Endothelial cell of umbilical vein (primary cell): ENCODE data around the gene ISG15. TPM values are rescaled to one million over a fixed set of nuclear protein-coding genes. Genes with fewer than 3 reads are reported as not detected.
"Not testable (repeated sequence)": the region's sequence is repeated elsewhere in the genome, so short reads cannot be mapped to it uniquely, and the experiment has no call there.

Experiments used
- BruUV-seq: library from RNA; stranded (reverse); fragments of 400-500 nt; replicated peaks from 2 replicates; lab custom pipeline; 2021; lab: Mats Ljungman, UMichigan
- CTCF ChIA-PET: fragments of 300-600, 350-600 bp; sonication (Branson Sonifier 250); formaldehyde crosslinking; loops from one replicate; lab custom pipeline; 2021; ENCODE audit warnings: antibody characterized with exemption, inconsistent platforms; lab: Charles Lee
- POLR2A ChIA-PET: fragments of 300-600, 350-600 bp; sonication (Branson Sonifier 250); formaldehyde crosslinking; loops from one replicate; lab custom pipeline; 2021; ENCODE audit warnings: antibody characterized with exemption, inconsistent platforms; lab: Charles Lee
- DNase-seq: peaks from one replicate; pipeline ENCODE4 v3.0.0-alpha.2; 2011; ENCODE audit warnings: low read depth, low spot score
- FAIRE-seq: peaks from 2 replicates; lab custom pipeline; 2011; peaks lifted over from hg19 to GRCh38; lab: Jason Lieb, UNC
- H2AFZ ChIP-seq: 2 replicates; pipeline ENCODE4 v1.6.0; 2012; ENCODE audit warnings: low read depth, low read length, control low read depth, inconsistent platforms
- H3K27ac ChIP-seq: 2 replicates; pipeline ENCODE4 v1.5.1; 2011; ENCODE audit warnings: low read depth, mild to moderate bottlenecking, control low read depth, low read length, moderate library complexity; ENCODE audit not compliant: insufficient read depth
- H3K27me3 ChIP-seq, 2 experiments: 2 replicates each; pipeline versions ENCODE4 v1.6.0 to v1.6.1; 2011; ENCODE audit warnings: low read length in 2 of 2, mixed read lengths in 1 of 2; ENCODE audit not compliant: control insufficient read depth in 2 of 2, insufficient read depth in 2 of 2
- H3K36me3 ChIP-seq, 2 experiments: 2 replicates in 1 of 2; 3 replicates in 1 of 2; pipeline ENCODE4 v1.5.1; 2011; ENCODE audit warnings: low read length in 2 of 2, mild to moderate bottlenecking in 1 of 2, moderate library complexity in 1 of 2; ENCODE audit not compliant: control insufficient read depth in 2 of 2, insufficient read depth in 2 of 2; ENCODE audit errors: extremely low read depth in 1 of 2
- H3K4me1 ChIP-seq: 3 replicates; pipeline ENCODE4 v1.5.1; 2011; ENCODE audit warnings: mild to moderate bottlenecking, low read length; ENCODE audit not compliant: control insufficient read depth, insufficient read depth; ENCODE audit errors: extremely low read depth
- H3K4me2 ChIP-seq: 2 replicates; pipeline ENCODE4 v1.6.1; 2011; ENCODE audit warnings: low read length, control low read depth, mixed read lengths; ENCODE audit not compliant: insufficient read depth
- H3K4me3 ChIP-seq, 3 experiments: fragments of 200-600 bp in 1 of 3; sonication (generic), shearing (Covaris generic) in 1 of 3; replicated peaks in 1 of 3; 2 replicates each; pipeline ENCODE4 v1.5.1; 2011 to 2016; ENCODE audit warnings: control low read depth in 3 of 3, low read length in 3 of 3, mild to moderate bottlenecking in 2 of 3, inconsistent platforms in 1 of 3, low read depth in 1 of 3, moderate library complexity in 1 of 3; ENCODE audit not compliant: insufficient read depth in 1 of 3
- H3K79me2 ChIP-seq: 2 replicates; pipeline ENCODE4 v1.6.0; 2012; ENCODE audit warnings: low read length, inconsistent platforms; ENCODE audit not compliant: control insufficient read depth, insufficient read depth
- H3K9ac ChIP-seq: replicated peaks from 2 replicates; pipeline ENCODE3; 2011; ENCODE audit warnings: low read length, control low read depth; ENCODE audit not compliant: insufficient read depth; ENCODE audit errors: extremely low read depth
- H3K9me1 ChIP-seq: replicated peaks from 3 replicates; pipeline ENCODE4 v1.6.0; 2011; ENCODE audit warnings: mild to moderate bottlenecking, low read length; ENCODE audit not compliant: control insufficient read depth, insufficient read depth; ENCODE audit errors: extremely low read depth
- H3K9me3 ChIP-seq: replicated peaks from 2 replicates; pipeline ENCODE4 v1.5.1; 2012; ENCODE audit warnings: low read length, inconsistent platforms; ENCODE audit not compliant: control insufficient read depth, insufficient read depth
- H4K20me1 ChIP-seq: replicated peaks from 2 replicates; pipeline ENCODE3; 2011; ENCODE audit warnings: mild to moderate bottlenecking, low read length; ENCODE audit not compliant: control insufficient read depth, insufficient read depth; ENCODE audit errors: extremely low read depth
- CTCF ChIP-seq, 2 donors: IDR thresholded peaks; 1 replicate in 1 of 2; 2 replicates in 1 of 2; pipeline ENCODE4 v1.5.1; 2011; ENCODE audit warnings: low read length in 2 of 2, mild to moderate bottlenecking in 2 of 2, moderate library complexity in 2 of 2, control low read depth in 1 of 2, inconsistent platforms in 1 of 2, low read depth in 1 of 2; ENCODE audit not compliant: insufficient read depth in 1 of 2; ENCODE audit errors: extremely low read depth in 1 of 2
- EZH2 ChIP-seq: IDR thresholded peaks from 2 replicates; pipeline ENCODE4 v1.6.1; 2012; ENCODE audit warnings: borderline replicate concordance, low read depth, mild to moderate bottlenecking, moderate library complexity, low read length, inconsistent platforms; ENCODE audit not compliant: severe bottlenecking
- FOS ChIP-seq: IDR thresholded peaks from 2 replicates; pipeline ENCODE4 v1.6.1; 2011; ENCODE audit warnings: mild to moderate bottlenecking, low read length, moderate library complexity, borderline replicate concordance; ENCODE audit not compliant: insufficient read depth
- GATA2 ChIP-seq: IDR thresholded peaks from 2 replicates; pipeline ENCODE4 v1.7.0; 2011; ENCODE audit warnings: low read depth, mild to moderate bottlenecking, moderate library complexity, mixed read lengths, low read length; ENCODE audit not compliant: insufficient read length, insufficient read depth
- MYC ChIP-seq: IDR thresholded peaks from one replicate; pipeline ENCODE4 v1.6.1; 2011; ENCODE audit warnings: mild to moderate bottlenecking, low read depth, low read length
- dilution Hi-C: fragments of 300-500 bp; cut with MboI; formaldehyde crosslinking; loops from one replicate; pipeline ENCODE4 v1.15.0; 2019; ENCODE audit warnings: low sequenced_read_pairs; ENCODE audit not compliant: extremely low pct_ligation_motif_present
- intact Hi-C: fragments of 100-400 bp; cut with micrococcal nuclease; formaldehyde crosslinking; loops from one replicate; pipeline ENCODE4 v1.10.0; 2022
- polyA plus RNA-seq, 4 experiments: library from polyadenylated mRNA; depleted of rRNA in 3 of 4; stranded (reverse) in 3 of 4; unstranded in 1 of 4; fragments of >200 nt; gene quantifications; 2 replicates each; pipeline versions ENCODE4 v1.2.1 to v1.2.3, GENCODE V29; 2011 to 2012; ENCODE audit warnings: missing spikeins in 1 of 4
- total RNA-seq: library from RNA; stranded (reverse); gene quantifications from 2 replicates; pipeline ENCODE4 v1.2.3, GENCODE V29; 2021

ISG15 gene
- total and polyA plus RNA-seq, 2 donors (not counting 3 experiments of a cell fraction or from before 2014, with no cell fraction given): 44.6 to 154 TPM

DNA sequence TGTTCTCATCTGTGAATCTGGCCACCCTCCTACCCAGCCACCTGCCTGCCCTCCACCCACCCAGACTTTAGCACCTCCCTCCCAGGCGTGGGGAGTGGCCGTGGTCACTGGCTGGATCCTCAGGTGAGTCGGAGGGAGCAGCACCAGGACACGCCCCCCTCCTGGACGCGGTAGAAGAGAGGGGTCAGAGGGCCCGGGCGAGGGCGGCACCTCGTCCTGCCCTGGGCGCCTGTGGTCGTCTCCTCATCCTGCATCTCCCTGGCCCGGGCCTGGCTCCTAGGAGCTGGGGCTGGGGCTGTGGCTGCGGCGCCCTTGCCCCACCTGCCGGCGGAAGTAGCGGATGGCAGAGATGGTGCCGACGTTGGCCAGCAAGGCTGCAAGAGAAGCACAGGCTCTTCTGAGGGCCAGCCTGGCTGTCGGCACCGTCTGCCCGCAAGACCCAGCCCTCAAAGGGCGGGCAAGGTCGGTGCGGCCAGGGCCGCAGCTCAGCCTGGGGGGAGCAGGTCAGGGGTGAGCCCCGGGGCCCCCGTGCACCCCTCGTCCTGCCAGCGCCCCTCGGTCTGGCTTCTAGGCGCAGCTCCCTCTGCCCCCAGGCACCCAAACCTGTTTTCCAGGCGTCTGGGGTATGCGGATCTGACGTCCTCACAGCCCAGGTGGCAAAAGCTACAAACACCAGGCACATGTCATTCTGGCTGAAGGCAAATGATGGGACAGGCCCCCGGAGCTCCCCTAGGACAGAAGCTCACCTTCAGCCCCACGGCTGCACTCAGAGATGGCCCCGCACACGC, 37.2 kb upstream of the ISG15 start:
- Histone ChIP-seq H3K27ac (no peak overlapping the region), H3K9me1 (no peaks in the 10 kb centered on the region), H3K36me3 (no peaks in the 10 kb centered on the region), H3K9me3 (no peaks in the 10 kb centered on the region), H2AFZ (no peak overlapping the region), H3K4me2 (no peak overlapping the region), H3K4me3 (no peak overlapping the region), H3K4me1 (no peaks in the 10 kb centered on the region), H3K9ac (no peak overlapping the region), H3K79me2 (no peaks in the 10 kb centered on the region), H4K20me1 (no peaks in the 10 kb centered on the region), H3K27me3 (no peaks in the 10 kb centered on the region)
- no peak for FAIRE-seq
- TF ChIP-seq CTCF (IDR thresholded peaks at IDR 0.05; ENCODE audit: extremely low read depth in 1 of 2, insufficient read depth in 1 of 2, low read depth in 1 of 2, low read length in 2 of 2) (peak; percentile 17 to 54), FOS (no peak), GATA2 (no peak), EZH2 (no peak), MYC (no peak)
- intact Hi-C loops (loop anchor here (1.0 kb wide), 1 partner anchor 72 kb away; no protein-coding TSS in a partner anchor), dilution Hi-C loops (no loop called here)
- no peak for DNase-seq
- POLR2A ChIA-PET: no interaction called here
- CTCF ChIA-PET: interaction anchor here (0.7 to 1.5 kb wide), 6 partner anchors 9 to 316 kb away, joined by 3 to 5 read pairs (median 4); partner anchors contain the start of gene PLEKHN1
- no TSS peak for BruUV-seq

GRCh38 chr1:976791-977190, 36.5 kb upstream of the ISG15 start:
- H3K9ac ChIP-seq, H3K36me3 ChIP-seq, H3K27me3 ChIP-seq, POLR2A ChIA-PET, DNase-seq, H2AFZ ChIP-seq, H3K27ac ChIP-seq, BruUV-seq, H3K9me3 ChIP-seq, H3K9me1 ChIP-seq, H3K4me3 ChIP-seq, H3K4me2 ChIP-seq, H3K4me1 ChIP-seq, dilution Hi-C loops, FAIRE-seq, H3K79me2 ChIP-seq, H4K20me1 ChIP-seq: not testable (repeated sequence)
- CTCF ChIA-PET: interaction anchor here (1.0 to 1.5 kb wide), 3 partner anchors 10 to 315 kb away, joined by 4 to 5 read pairs (median 4); partner anchors contain the start of gene PLEKHN1
- intact Hi-C loops: loop anchor here (1.0 kb wide), 1 partner anchor 72 kb away; no protein-coding TSS in a partner anchor
